Brain microvascular endothelial cell (primary cell): ENCODE measurements around the gene SNRNP200.
A peak's percentile ranks its signal among the peaks of the same experiment; 100 is the strongest.

ENCODE experiments used
- DNase-seq: peaks from one replicate; pipeline ENCODE4 v3.0.0-alpha.2; 2020
- H3K27ac ChIP-seq: fragments of 250-450 bp; sonication (Bioruptor Pico); 2 replicates; pipeline ENCODE4 v1.5.1; 2020; ENCODE audit warnings: mild to moderate bottlenecking, moderate library complexity
- H3K27me3 ChIP-seq: fragments of 250-450 bp; sonication (Bioruptor Pico); replicated peaks from 2 replicates; pipeline ENCODE4 v1.5.1; 2020; ENCODE audit warnings: mild to moderate bottlenecking
- H3K36me3 ChIP-seq: fragments of 250-450 bp; sonication (Bioruptor Pico); replicated peaks from 2 replicates; pipeline ENCODE4 v1.5.1; 2020; ENCODE audit warnings: mild to moderate bottlenecking
- H3K4me3 ChIP-seq: 2 replicates; pipeline ENCODE4 v1.5.1; 2011; ENCODE audit warnings: low read depth, mild to moderate bottlenecking, control low read depth, low read length, moderate library complexity
- in situ Hi-C: cut with HindIII; loops from 2 replicates; pipeline ENCODE4 v1.10.0; 2017; ENCODE audit warnings: low sequenced_read_pairs, low pct_ligation_motif_present
- TF ChIP-seq, protein P1 (sequence below): IDR thresholded peaks from 2 replicates; pipeline ENCODE4 v1.5.1; 2011; ENCODE audit warnings: low read depth, mild to moderate bottlenecking, moderate library complexity, low read length, control low read depth, inconsistent platforms; ENCODE audit errors: missing control alignments

Gene SNRNP200

DNA sequence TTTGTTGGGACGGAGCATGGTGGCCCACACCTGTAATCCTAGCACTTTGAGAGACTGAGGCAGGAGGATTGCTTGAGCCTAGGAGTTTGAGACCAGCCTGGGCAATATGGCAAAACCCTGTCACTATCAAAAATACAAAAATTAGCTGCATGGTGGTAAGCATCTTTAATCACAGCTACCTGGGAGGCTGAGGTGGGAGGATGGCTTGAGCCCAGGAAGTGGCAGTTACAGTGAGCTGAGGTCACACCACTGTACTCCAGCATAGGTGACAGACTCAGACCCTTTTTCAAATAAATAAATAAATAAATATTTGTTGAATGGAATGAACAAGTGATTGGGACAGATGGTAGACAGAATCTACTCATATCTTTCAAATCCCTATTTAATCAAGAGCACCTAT, 14.1 kb upstream of the SNRNP200 start:
- in situ Hi-C loops, result no loop called here
- H3K4me3 ChIP-seq, result no peak overlapping the region
- H3K27me3 ChIP-seq, result no peaks in the 10 kb centered on the region
- TF ChIP-seq, protein P1, sequence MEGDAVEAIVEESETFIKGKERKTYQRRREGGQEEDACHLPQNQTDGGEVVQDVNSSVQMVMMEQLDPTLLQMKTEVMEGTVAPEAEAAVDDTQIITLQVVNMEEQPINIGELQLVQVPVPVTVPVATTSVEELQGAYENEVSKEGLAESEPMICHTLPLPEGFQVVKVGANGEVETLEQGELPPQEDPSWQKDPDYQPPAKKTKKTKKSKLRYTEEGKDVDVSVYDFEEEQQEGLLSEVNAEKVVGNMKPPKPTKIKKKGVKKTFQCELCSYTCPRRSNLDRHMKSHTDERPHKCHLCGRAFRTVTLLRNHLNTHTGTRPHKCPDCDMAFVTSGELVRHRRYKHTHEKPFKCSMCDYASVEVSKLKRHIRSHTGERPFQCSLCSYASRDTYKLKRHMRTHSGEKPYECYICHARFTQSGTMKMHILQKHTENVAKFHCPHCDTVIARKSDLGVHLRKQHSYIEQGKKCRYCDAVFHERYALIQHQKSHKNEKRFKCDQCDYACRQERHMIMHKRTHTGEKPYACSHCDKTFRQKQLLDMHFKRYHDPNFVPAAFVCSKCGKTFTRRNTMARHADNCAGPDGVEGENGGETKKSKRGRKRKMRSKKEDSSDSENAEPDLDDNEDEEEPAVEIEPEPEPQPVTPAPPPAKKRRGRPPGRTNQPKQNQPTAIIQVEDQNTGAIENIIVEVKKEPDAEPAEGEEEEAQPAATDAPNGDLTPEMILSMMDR, result no peak
- H3K27ac ChIP-seq, result no peak overlapping the region
- no peak for DNase-seq
- H3K36me3 ChIP-seq, result no peaks in the 10 kb centered on the region

GRCh38 chr2:96318723-96319122, 13.4 kb upstream of the SNRNP200 start:
- in situ Hi-C loops, result no loop called here
- H3K36me3 ChIP-seq, result no peaks in the 10 kb centered on the region
- H3K27ac ChIP-seq, result no peak overlapping the region
- DNase-seq, result no peak
- no peak overlapping the region for H3K4me3 ChIP-seq
- no peaks in the 10 kb centered on the region for H3K27me3 ChIP-seq
- TF ChIP-seq, protein P1, result no peak

DNA sequence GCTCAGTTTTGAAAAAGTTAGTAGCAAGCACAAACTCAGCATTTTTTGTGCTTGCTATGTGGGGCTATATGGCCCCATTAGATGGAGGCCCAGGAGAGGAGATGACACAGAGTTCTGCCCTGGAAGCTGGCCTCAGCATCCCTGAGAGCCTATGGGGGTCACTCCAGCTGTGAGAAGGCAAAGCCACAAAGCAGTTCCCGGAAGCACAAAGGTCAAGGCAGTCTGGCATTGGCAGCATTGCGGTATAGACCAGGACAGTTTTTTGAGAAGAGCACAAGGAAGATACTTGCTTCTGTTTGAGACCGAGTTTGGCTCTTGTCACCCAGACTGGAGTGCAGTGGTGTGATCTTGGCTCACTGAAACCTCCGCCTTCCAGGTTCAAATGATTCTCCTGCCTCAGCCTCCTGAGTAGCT, 12.2 kb upstream of the SNRNP200 start:
- no peak overlapping the region for H3K27ac ChIP-seq
- no peaks in the 10 kb centered on the region for H3K36me3 ChIP-seq
- H3K4me3 ChIP-seq, result no peak overlapping the region
- no peaks in the 10 kb centered on the region for H3K27me3 ChIP-seq
- in situ Hi-C loops, result no loop called here
- no peak for DNase-seq
- TF ChIP-seq, protein P1, result no peak

- H3K27ac ChIP-seq, result no peak overlapping the region
- in situ Hi-C loops, result no loop called here
- TF ChIP-seq, protein P1, result no peak
Measured at GRCh38 chr2:96316999-96317398, 11.7 kb upstream of the SNRNP200 start.

GRCh38 chr2:96315400-96316071, 10.2 kb upstream of the SNRNP200 start:
- H3K27ac ChIP-seq, result peak overlapping the region; percentile 39
- H3K4me3 ChIP-seq, result no peak overlapping the region
- H3K27me3 ChIP-seq, result no peaks in the 10 kb centered on the region
- H3K36me3 ChIP-seq, result no peaks in the 10 kb centered on the region
- peak; percentile 51 for DNase-seq
- TF ChIP-seq, protein P1, result no peak
- in situ Hi-C loops, result no loop called here

More at GRCh38 chr2:96316999-96317398, 11.7 kb upstream of the SNRNP200 start:
- H3K36me3 ChIP-seq, result no peaks in the 10 kb centered on the region
- H3K4me3 ChIP-seq, result no peak overlapping the region
- DNase-seq, result no peak
- H3K27me3 ChIP-seq, result no peaks in the 10 kb centered on the region

DNA sequence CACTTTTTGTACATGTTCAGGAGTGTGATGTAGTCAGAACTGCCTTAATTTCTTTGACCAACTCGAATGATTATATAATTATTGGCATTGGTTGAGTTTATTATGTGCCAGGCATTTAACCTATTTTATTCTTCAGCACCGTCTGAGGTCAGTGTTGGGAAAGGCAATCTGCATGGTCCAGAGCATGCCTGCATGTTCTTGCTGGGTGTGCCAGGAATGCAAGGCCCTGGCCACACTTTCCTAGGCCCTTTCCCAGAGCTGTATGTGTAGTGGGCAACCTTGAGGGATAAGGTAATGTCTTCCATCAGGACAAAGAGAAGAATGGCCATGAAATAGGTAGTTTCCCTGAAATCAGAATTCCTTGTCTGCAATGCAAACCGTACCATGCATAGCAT, 9.7 kb upstream of the SNRNP200 start:
- in situ Hi-C loops, result no loop called here
- Histone ChIP-seq H3K27ac (no peak overlapping the region), H3K4me3 (no peak overlapping the region), H3K27me3 (no peaks in the 10 kb centered on the region), H3K36me3 (no peaks in the 10 kb centered on the region)
- DNase-seq, result no peak
- TF ChIP-seq, protein P1, result no peak
